GM12874 (cell line): ENCODE results near the gene GPC3.

ENCODE experiments used
- CTCF ChIP-seq: IDR thresholded peaks from 2 replicates; pipeline ENCODE4 v1.5.1; 2011; ENCODE audit warnings: low read depth, mild to moderate bottlenecking, control low read depth, low read length, moderate library complexity; ENCODE audit not compliant: insufficient read depth

Gene GPC3

GRCh38 chrX:133576876-133577275, 408.5 kb downstream of the GPC3 start:
- TF ChIP-seq CTCF, result no peak

GRCh38 chrX:133575501-133576136, 409.8 kb downstream of the GPC3 start:
- no peak for TF ChIP-seq CTCF

- TF ChIP-seq CTCF, result no peak
These were observed 410.7 kb downstream of the GPC3 start for GRCh38 chrX:133574716-133575115.

GRCh38 chrX:133570549-133570948, 414.8 kb downstream of the GPC3 start:
- no peak for TF ChIP-seq CTCF

- TF ChIP-seq CTCF, result no peak
These were observed 416.2 kb downstream of the GPC3 start for GRCh38 chrX:133569217-133569616.

GRCh38 chrX:133568109-133568508, 417.3 kb downstream of the GPC3 start:
- TF ChIP-seq CTCF, result no peak

- TF ChIP-seq CTCF, result no peak
These were observed 418.5 kb downstream of the GPC3 start for GRCh38 chrX:133566876-133567275.
